NCI-H128 (cell line): ENCODE measurements around the gene CBY1.

Experiments used
- DNase-seq: peaks from one replicate; lab custom pipeline; 2025; ENCODE audit not compliant: unreplicated experiment; lab: John Stamatoyannopoulos, UW

The CBY1 gene

DNA sequence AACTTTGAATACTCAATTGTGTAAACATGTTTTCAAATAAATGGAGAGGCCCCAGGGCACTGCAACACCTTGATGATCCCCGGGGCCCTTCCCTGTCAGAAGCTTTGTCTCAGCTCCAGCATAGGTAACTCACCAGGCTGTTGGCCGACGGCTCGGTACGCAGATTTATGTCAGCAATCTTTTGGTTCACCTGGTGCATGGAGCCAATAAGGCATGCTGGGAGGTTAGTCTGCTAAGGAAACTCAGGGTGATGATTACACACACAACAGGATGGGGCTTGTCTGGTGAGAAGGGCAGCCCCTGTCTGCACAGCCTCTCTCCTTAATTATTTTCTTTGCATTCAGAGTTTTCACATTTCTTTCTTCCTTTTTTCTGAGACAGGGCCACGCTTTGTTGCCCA, 11.0 kb upstream of the CBY1 start:
- no peak for DNase-seq

DNA sequence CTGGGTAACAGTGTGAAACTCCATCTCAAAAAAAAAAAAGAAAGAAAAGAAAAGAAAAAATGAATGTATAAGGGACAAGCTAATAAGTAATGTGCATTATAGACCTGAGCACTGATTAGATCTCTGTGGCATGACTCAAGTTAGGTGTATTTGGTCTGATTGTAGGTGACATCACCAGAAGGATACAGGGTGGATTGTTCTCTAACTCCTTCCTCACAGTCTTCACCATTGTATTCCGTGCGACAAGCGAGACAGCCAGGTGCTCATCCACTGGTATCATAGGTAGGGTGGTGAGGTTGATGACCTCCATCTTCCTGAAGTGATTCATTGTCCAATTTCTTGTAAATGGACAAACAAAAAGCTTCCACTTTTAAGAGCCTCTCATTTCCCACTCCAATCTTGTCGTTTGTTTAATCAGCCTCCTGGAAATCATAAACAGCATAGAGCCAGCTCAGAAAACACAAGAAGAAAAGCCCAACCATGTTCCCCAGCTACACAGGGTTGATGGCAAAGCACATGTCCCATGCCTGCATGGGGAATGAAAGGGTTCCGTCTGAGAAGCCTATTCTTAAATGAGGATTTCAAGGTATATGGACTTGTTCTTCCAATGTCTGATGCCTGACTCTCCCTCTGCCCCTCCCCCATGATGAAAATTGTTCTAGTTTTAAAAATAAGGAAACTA, 6.5 kb upstream of the CBY1 start:
- DNase-seq, result no peak

DNA sequence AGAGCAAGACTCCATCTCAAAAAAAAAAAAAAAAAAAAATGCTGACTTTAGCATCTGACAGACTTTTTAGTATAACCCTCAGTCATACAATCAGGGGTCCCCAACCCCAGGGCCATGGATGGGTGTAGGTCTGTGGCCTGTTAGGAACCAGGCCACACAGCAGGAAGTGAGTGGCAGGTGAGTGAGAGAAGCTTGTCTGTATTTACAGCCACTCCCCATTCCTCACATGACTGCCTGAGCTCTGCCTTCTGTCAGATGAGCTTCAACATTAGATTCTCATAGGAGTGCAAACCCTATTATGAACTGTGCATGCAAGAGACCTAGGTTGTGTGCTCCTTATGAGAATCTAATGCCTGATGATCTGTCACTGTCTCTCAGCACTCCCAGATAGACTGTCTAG, 3.6 kb upstream of the CBY1 start:
- no peak for DNase-seq

DNA sequence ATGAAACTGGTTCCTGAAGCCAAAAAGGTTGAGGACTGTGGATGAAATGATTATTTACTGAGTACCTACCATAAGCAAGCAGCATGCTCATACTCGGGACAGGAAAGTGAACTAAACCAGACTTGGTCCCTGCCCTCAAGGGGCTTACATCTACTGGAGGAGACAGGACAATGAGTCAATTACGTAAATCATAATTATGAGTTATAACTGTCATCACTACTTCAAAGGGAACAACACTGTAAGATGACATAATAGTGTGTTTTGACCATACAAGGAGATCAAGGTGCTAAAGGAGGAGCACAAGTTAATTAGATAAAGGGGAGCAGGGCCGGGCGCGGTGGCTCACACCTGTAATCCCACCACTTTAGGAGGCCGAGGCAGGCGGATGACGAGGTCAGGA, 2.7 kb upstream of the CBY1 start:
- DNase-seq, result no peak

DNA sequence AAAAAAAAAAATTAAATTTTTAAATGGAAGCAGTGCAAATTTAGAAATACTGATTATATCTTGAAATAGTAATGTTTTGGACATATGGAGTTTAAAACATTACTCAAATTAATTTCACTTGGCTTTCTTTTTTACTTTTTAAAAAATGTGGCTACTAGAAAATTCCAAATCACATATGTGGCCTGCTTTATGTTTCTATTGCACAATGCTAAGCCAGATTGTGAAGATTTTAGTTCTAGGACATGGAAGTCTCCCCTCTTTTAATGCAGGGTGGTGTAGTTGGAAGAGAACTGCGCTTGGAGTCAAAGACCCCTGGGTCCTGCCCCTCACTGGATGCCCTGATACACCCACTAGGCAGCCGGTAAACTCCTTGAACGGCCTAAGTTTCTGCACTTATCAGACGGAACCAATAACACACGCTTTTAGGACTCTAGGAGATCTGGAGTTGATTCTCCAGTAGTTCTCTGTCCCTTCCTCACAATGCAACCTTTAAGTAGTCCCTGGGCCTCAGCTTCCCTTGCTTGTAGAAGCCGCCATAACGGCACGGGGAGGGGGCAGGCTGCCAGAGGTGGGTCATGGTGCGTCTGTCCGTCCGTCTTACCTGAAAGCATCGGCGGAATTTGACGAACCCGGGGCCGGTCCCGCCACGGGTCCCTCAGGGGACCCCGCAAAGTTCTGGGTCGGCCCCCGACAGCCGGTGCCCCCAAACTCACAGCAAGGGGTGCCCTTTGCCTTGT, 751 bp upstream of the CBY1 start:
- DNase-seq, result no peak

DNA sequence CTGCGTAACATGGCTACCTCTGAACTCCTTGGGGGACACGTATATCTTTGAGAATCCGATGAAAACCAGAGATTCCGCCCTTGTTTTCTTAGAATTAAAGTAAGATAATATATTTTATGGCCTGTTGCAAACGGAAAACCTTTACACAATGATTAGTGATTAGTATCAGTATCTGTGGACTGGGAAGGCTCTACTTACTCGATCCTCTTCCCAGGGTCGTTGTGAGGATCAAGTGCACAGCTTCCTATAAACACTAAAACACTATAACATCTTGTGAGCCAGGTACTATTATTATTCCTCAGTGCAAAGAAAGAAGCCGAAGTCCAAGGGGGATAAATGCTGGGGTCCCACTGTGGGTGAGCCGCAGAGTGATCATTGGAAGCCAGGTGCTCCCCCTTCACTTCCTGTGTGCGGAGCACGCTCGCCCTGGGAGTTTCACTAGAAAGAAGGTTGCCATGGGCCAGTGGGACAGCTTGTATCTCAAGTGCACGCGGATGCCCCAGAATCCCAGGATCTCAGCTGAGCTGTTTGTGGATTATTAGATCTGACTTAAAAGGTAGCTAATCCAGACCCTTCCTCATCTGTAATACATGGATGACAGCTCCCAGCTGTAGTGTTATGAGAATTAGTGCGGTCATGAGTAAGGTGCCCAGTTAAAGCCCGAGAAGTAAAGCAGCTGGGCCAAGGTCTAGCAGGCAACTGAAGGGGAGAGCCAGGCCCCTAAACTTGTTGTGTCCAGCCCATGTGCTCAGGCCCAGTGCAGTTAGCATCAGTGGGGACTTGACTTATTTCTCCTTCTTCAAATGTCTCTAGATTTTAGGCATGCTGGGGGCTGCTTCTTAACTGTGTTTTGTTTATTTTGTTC, 839 bp downstream of the CBY1 start:
- no peak for DNase-seq

DNA sequence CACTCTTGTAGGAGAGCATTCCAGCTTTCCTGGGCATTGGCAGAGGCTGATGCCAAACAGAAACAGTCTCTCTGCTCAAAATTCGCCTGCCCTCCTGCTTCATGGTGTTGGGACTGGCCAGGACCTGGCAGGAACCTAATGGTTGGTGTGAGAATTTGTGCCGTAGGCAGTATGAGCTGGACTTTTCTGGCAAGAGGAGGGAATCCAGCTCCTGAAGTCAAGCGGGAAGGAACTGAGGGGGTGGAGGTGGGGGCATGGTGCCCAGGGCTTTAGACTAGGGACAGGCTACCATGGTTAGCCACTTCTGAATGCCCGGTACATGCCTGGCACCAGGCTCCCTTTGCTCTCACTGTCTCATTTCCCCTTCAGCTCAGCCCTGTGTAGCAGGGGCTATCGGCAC, 18.4 kb downstream of the CBY1 start:
- no peak for DNase-seq

DNA sequence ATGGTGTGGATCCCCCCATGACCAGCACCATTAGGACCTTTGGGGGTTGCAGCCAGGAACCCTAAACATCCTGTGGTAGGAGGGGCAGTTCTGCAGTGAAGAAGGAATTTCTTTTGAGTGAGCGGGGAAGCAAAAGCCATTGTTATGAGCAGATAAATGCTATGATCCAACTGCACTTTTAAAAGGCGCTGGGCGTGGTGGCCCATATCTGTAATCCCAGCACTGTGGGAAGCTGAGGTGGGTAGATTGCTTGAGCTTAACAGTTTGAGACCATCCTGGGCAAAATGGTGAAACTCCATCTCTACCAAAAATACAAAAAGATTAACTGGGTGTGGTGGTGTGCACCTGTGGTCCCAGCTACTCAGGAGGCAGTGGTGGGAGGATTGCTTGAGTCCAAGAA, 19.4 kb downstream of the CBY1 start:
- no peak for DNase-seq

DNA sequence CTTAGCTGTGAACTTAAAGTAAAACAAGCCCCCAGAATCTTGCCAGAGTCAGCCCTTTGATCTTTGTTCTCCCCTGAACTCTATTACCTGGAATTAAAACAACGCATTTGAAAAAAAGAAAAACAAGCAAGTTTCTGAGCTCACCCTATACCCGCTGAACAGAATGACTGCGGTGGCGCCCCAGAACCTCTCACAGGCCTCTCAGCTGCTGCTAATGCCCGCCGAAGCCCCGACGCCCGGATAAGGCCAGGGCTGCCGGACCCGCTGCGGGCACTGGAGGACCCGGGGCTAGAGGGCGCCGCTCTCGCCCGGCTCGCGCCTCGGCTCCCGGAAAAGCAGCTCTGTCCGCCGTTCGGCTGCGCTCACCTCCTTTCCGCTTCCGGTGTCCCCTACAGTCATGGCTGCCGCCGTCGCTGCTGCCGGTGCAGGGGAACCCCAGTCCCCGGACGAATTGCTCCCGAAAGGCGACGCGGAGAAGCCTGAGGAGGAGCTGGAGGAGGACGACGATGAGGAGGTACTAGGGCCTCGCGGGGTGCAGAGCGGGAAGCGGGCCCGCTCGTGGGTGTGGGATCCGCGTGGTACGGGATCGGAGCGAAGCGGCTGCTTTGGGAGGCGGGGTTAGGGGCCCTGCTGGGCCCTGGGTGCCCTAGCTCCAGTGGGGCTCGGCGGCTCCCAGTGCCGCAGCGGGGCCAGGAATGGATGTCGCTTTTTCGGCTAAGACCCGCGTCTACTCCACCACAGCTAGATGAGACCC, 25.3 kb downstream of the CBY1 start, which contains the start of gene TOMM22:
Gene TOMM22, plus strand, starts transcription at position 376 of the 754 bp plus-strand sequence. Its CDS starts 22 bp downstream, at position 398.
- DNase-seq, result peak; percentile 64

DNA sequence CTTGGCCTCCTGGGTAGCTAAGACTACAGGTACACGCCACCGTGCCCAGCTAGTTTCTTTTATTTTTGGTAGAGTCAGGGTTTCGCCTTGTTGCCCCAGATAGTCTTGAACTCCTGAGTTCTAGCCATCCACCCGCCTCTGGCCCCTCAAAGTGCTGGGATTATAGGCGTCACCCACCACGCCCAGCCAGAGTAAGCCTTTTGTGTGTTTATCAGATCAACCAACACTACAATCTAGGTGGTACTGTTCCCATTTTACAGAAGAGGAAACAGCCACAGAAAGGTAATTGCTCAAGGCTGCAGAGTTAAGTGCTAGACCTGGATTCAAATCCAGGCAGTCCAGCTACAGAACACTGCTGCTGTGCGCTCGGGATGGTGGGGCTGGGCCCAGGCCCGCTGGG, 28.5 kb downstream of the CBY1 start:
- no peak for DNase-seq

DNA sequence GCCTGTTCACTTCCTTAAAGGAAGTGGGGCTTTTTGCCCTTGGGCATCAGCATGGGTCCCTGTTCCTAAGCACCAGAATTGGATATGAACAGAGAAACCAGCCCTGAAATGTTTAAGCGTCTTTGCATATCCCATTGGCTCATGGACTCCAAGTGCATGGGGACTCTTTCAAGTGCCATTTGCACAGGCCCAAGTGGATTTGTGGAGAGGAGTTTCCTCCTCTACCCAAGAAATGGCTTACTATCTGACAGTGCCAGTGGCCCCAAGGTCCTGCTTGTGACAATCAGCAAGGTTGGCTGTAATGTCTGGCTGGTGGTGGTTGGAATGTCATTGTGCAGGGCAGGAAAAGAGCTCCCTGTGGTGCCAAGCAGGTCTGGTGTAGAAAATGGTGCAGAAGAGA, 29.3 kb downstream of the CBY1 start:
- DNase-seq, result no peak

DNA sequence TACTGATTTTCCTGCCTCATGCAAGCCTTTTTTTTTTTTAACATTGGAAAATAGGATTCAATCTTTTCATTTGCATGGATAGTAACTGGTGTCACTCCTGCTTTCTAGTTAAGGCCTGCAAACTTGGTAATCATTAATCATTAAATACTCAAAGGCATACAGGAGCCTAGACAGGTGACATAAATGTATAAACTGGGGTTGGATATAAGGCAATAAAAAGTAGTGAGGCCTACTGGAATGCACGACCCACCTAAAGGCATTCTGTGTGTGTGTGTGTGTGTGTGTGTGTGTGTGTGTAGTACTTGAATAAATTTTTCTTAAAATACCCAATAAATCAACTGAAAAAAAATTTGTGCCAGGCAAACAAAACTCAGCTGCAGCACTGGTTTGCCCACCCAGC, 33.2 kb downstream of the CBY1 start:
- DNase-seq, result no peak

DNA sequence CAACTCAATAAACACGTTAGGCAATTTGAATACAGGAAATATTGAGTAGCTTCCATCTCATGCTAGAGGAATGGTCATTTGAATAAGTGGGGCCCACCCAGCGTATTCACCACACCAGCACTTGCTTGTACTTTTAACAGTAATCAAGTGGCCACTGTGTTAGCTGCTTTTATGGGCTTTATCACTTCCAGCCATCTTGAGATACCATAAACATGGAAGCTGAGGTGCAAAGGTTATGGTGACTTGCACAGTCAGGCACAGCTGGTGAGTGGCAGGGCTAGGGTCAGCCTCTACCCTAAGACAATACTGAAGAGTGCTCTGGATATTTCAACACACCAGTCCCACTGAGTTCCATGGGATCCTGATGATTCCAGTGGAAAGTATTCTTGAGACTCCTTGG, 37.6 kb downstream of the CBY1 start:
- no peak for DNase-seq

DNA sequence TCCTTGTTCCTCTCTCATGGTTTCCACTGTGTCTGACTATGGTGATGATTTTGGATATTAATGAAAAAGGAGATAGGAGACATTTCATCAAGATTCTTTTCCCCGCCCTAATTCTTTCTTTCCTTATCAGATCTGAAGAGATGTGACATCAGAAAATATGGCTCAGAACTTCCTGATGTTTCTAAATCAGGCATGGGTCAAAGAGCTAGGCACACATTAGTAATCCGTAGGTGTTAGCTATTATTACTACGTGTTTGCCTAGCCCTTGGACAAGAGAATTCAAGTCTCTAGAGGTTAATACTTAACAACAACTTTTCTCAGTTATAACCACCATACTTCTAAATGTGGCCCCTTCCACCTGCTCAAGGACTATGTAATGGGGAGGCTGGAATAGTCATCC, 38.5 kb downstream of the CBY1 start:
- DNase-seq, result no peak

DNA sequence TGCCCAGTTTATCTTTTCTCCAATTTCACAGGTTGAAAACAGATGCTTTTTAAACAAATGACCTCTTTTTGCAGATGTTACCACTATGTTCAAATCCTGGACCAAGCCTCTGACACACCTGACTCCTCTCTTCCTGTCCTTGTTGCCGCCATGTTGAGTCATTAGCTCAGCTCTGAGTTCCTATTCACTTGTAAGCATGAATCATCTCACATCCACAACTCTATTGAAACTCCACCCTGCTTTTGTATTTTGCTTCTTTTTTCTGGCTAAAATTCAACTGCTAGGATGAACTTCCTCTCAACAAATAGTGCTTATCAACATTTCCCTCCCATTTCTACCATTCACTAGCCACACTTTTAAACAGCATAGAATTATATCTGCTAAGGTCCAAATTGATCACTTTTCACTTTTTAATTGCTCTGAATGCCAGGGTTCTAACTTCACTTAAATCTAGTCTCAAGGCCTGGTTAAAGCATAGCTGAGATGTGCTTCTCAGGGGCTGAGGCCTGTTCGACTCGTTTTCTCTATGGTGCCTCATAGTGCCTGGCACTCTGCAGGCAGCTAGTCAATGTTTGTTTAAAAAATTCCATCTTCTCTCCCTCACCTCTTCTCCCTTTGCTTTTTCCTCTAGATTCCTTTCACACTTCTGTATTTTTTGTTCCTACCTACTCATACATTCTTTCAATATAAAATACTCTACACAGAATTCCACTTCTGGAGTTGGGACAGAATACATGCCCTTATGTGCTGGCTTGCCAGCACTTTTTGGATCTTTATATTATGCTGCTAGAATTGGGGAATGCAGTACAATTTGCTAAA, 40.4 kb downstream of the CBY1 start:
- DNase-seq, result no peak

DNA sequence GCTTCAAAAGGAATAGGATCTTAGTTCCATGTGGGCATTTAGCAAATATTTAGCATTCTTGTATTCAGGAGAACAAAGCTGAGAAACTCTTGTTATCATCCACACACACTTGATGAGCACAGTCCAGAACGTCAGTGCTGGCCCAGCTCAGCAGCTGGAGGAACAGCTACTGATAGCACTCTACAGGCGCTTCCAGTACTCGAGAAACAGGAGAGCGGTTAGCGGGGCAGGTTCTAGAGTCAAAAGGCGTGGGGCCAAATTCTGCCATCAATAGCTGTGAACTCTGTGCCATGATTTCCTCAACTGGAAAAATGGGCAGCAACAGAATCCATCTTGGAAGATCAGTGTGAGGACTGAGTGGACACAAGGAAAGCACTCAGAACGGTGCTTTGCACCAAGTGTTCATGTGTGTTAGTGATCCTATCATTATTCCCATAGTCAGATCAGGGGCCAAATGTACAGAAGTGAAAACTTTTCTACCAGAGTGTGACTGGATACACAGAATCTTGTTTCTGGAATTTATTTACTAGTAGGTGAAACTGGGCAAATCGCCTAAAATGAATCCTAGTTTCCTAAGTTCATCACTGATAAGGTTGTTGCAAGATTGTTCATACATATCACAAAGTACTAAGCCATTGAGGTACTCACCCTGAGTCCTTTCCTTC, 41.1 kb downstream of the CBY1 start:
- DNase-seq, result no peak

DNA sequence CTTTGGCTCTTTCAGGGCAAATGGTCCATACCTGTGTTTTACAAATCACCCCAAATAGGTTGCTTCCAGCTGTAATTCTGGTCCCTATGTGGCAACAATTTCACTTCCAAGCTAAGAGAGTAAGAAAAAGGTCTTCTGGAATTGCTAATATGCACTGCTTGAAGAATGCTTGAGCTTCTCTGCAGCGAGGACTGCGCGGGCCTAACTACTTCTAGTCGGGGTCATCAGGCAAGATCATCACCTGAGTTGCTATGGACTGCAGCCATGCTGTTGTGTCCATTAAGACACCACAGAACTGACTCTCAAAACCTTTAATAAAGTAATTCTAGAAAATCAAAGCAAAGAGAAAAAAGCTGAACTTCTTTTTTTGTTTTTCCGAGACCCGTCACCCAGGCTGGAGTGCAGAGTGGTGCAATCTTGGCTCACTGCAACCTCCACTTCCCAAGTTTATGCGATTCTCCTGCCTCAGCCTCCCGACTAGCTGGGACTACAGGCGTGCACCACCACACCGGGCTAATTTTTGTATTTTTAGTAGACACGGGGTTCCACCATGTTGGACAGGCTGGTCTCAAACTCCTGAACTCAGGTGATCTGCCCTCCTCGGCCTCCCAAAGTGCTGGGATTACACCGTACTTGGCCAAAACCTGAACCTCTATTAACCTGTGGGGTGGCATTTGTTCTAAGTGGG, 42.1 kb downstream of the CBY1 start:
- DNase-seq, result no peak

DNA sequence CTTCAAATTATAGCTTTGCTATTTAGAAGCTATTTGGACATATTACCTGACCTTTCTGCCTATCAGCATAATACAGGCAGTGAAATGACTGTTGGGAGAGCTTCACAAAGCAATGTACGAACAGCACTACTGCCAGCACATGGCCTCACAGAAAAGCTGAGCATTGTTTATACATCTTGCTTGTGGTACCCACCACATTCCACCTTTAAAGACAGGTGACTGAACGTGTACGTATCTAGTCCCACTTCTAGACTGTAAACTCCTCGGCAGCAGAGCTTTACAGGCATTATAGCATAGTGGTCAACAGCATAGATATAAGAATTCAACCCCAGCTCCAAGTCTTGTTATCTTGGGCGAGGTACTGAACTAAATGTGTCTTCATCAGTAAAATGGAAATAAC, 42.7 kb downstream of the CBY1 start:
- DNase-seq, result no peak

DNA sequence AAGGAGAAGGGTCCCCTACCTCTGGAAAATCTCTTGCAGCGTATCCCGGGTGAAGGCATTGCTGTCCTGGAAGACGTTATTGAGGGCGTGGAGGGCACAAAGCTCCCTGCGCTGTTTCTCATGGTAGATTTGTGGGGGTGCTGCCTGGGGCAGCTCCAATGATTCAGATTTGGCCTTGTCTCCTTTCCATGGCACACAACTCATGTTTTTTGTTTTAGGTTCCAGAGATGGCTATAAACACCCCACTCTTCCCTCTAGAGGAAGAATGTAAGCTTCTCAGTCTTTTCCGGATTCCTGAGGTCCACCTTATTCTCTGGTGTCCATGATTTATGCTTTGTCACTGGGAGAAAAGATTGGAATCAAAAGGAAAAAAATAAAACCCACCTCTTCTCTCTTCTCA, 43.3 kb downstream of the CBY1 start:
- DNase-seq, result no peak
